ENCODE data around the gene HIVEP2. TPM values are rescaled to one million over a fixed set of nuclear protein-coding genes. Genes with fewer than 3 reads are reported as not detected.
A peak's percentile ranks its signal among the peaks of the same experiment; 100 is the strongest.

The HIVEP2 gene
- total and polyA plus RNA-seq, 2 donors: 7.6 to 17.0 TPM

GRCh38 chr6:142823256-142823902 is 121.6 kb downstream of the HIVEP2 start:
- Histone ChIP-seq H3K27ac (ENCODE audit: low read depth) (no peak overlapping the region), H3K4me1 (ENCODE audit: insufficient read depth) (no peaks in the 10 kb centered on the region), H3K36me3 (ENCODE audit: insufficient read depth) (no peaks in the 10 kb centered on the region), H3K4me3 (ENCODE audit: low read depth, low read length) (no peak overlapping the region)
- DNase-seq (ENCODE audit: extremely low spot score): no peak
- 90% methylated on average over 10 of the region's 10 CpGs for WGBS

- Histone ChIP-seq H3K4me1 (ENCODE audit: insufficient read depth) (no peaks in the 10 kb centered on the region), H3K27ac (ENCODE audit: low read depth) (no peak overlapping the region), H3K4me3 (ENCODE audit: low read depth, low read length) (no peak overlapping the region), H3K36me3 (ENCODE audit: insufficient read depth) (no peaks in the 10 kb centered on the region)
- no peak for DNase-seq (ENCODE audit: extremely low spot score)
- 78% methylated on average over 3 of the region's 3 CpGs for WGBS
Observed at GRCh38 chr6:142822842-142823241, 122.1 kb downstream of the HIVEP2 start.

- Histone ChIP-seq H3K27ac (ENCODE audit: low read depth) (no peak overlapping the region), H3K4me1 (ENCODE audit: insufficient read depth) (no peaks in the 10 kb centered on the region), H3K4me3 (ENCODE audit: low read depth, low read length) (no peak overlapping the region), H3K36me3 (ENCODE audit: insufficient read depth) (no peaks in the 10 kb centered on the region)
- WGBS: 88% methylated on average over 1 of the region's 1 CpG
- no peak for DNase-seq (ENCODE audit: extremely low spot score)
Observed at GRCh38 chr6:142822383-142822782, 122.6 kb downstream of the HIVEP2 start.

GRCh38 chr6:142821860-142822259 is 123.1 kb downstream of the HIVEP2 start:
- H3K4me3 ChIP-seq (ENCODE audit: low read depth, low read length): no peak overlapping the region
- H3K36me3 ChIP-seq (ENCODE audit: insufficient read depth): no peaks in the 10 kb centered on the region
- WGBS: 34% methylated on average over 4 of the region's 4 CpGs
- no peaks in the 10 kb centered on the region for H3K4me1 ChIP-seq (ENCODE audit: insufficient read depth)
- no peak overlapping the region for H3K27ac ChIP-seq (ENCODE audit: low read depth)
- no peak for DNase-seq (ENCODE audit: extremely low spot score)

- no peak overlapping the region for H3K27ac ChIP-seq (ENCODE audit: low read depth)
- no peak for DNase-seq (ENCODE audit: extremely low spot score)
- no peaks in the 10 kb centered on the region for H3K4me1 ChIP-seq (ENCODE audit: insufficient read depth)
- no peak overlapping the region for H3K4me3 ChIP-seq (ENCODE audit: low read depth, low read length)
- 74% methylated on average over 6 of the region's 6 CpGs for WGBS
- H3K36me3 ChIP-seq (ENCODE audit: insufficient read depth): no peaks in the 10 kb centered on the region
Observed at GRCh38 chr6:142821164-142821716, 123.7 kb downstream of the HIVEP2 start.

- peak overlapping the region; percentile 43 for H3K4me3 ChIP-seq (ENCODE audit: low read depth, low read length)
- H3K27ac ChIP-seq (ENCODE audit: low read depth): peak overlapping the region; percentile 38
- no peak for DNase-seq (ENCODE audit: extremely low spot score)
- no peaks in the 10 kb centered on the region for H3K36me3 ChIP-seq (ENCODE audit: insufficient read depth)
- WGBS: 53% methylated on average over 4 of the region's 4 CpGs
- H3K4me1 ChIP-seq (ENCODE audit: insufficient read depth): no peaks in the 10 kb centered on the region
Observed at GRCh38 chr6:142820338-142821051, 124.5 kb downstream of the HIVEP2 start.

GRCh38 chr6:142819603-142820337 is 125.2 kb downstream of the HIVEP2 start:
- no peak for DNase-seq (ENCODE audit: extremely low spot score)
- H3K36me3 ChIP-seq (ENCODE audit: insufficient read depth): no peaks in the 10 kb centered on the region
- H3K27ac ChIP-seq (ENCODE audit: low read depth): peak overlapping the region; percentile 10
- peak overlapping the region; percentile 43 for H3K4me3 ChIP-seq (ENCODE audit: low read depth, low read length)
- H3K4me1 ChIP-seq (ENCODE audit: insufficient read depth): no peaks in the 10 kb centered on the region
- 42% methylated on average over 8 of the region's 8 CpGs for WGBS

GRCh38 chr6:142816486-142816885 is 128.5 kb downstream of the HIVEP2 start:
- Histone ChIP-seq H3K36me3 (ENCODE audit: insufficient read depth) (no peaks in the 10 kb centered on the region), H3K4me3 (ENCODE audit: low read depth, low read length) (no peak overlapping the region), H3K27ac (ENCODE audit: low read depth) (no peak overlapping the region), H3K4me1 (ENCODE audit: insufficient read depth) (no peaks in the 10 kb centered on the region)
- 86% methylated on average over 4 of the region's 4 CpGs for WGBS
- no peak for DNase-seq (ENCODE audit: extremely low spot score)

- H3K4me1 ChIP-seq (ENCODE audit: insufficient read depth): no peaks in the 10 kb centered on the region
- H3K4me3 ChIP-seq (ENCODE audit: low read depth, low read length): no peak overlapping the region
- 83% methylated on average over 2 of the region's 2 CpGs for WGBS
- no peak overlapping the region for H3K27ac ChIP-seq (ENCODE audit: low read depth)
- no peaks in the 10 kb centered on the region for H3K36me3 ChIP-seq (ENCODE audit: insufficient read depth)
- DNase-seq (ENCODE audit: extremely low spot score): no peak
Observed at GRCh38 chr6:142816031-142816430, 128.9 kb downstream of the HIVEP2 start.

GRCh38 chr6:142811923-142812322 is 133.1 kb downstream of the HIVEP2 start:
- no peaks in the 10 kb centered on the region for H3K4me1 ChIP-seq (ENCODE audit: insufficient read depth)
- DNase-seq (ENCODE audit: extremely low spot score): no peak
- H3K36me3 ChIP-seq (ENCODE audit: insufficient read depth): no peaks in the 10 kb centered on the region
- no peak overlapping the region for H3K27ac ChIP-seq (ENCODE audit: low read depth)
- 97% methylated on average over 6 of the region's 6 CpGs for WGBS
- H3K4me3 ChIP-seq (ENCODE audit: low read depth, low read length): no peak overlapping the region

- DNase-seq (ENCODE audit: extremely low spot score): no peak
- WGBS: 70% methylated on average over 6 of the region's 6 CpGs
- Histone ChIP-seq H3K4me1 (ENCODE audit: insufficient read depth) (no peaks in the 10 kb centered on the region), H3K36me3 (ENCODE audit: insufficient read depth) (no peaks in the 10 kb centered on the region), H3K27ac (ENCODE audit: low read depth) (no peak overlapping the region), H3K4me3 (ENCODE audit: low read depth, low read length) (no peak overlapping the region)
Observed at GRCh38 chr6:142810952-142811514, 133.9 kb downstream of the HIVEP2 start.

- Histone ChIP-seq H3K4me3 (ENCODE audit: low read depth, low read length) (no peak overlapping the region), H3K4me1 (ENCODE audit: insufficient read depth) (no peaks in the 10 kb centered on the region), H3K27ac (ENCODE audit: low read depth) (no peak overlapping the region), H3K36me3 (ENCODE audit: insufficient read depth) (no peaks in the 10 kb centered on the region)
- whole genome bisulfite sequencing: 96% methylated on average over 2 of the region's 2 CpGs
- DNase-seq (ENCODE audit: extremely low spot score): no peak
Observed at GRCh38 chr6:142809947-142810346, 135.0 kb downstream of the HIVEP2 start.

- no peaks in the 10 kb centered on the region for H3K4me1 ChIP-seq (ENCODE audit: insufficient read depth)
- 95% methylated on average over 5 of the region's 5 CpGs for WGBS
- H3K4me3 ChIP-seq (ENCODE audit: low read depth, low read length): no peak overlapping the region
- H3K27ac ChIP-seq (ENCODE audit: low read depth): no peak overlapping the region
- DNase-seq (ENCODE audit: extremely low spot score): no peak
- no peaks in the 10 kb centered on the region for H3K36me3 ChIP-seq (ENCODE audit: insufficient read depth)
Observed at GRCh38 chr6:142808405-142809061, 136.4 kb downstream of the HIVEP2 start.

Measured in urinary bladder (tissue), 4 donors.